ENCODE measurements around the gene UGT2B15. TPM values are rescaled to one million over a fixed set of nuclear protein-coding genes. Genes with fewer than 3 reads are reported as not detected.
"Not testable (repeated sequence)": the region's sequence is repeated elsewhere in the genome, so short reads cannot be mapped to it uniquely, and the experiment has no call there.

Gene UGT2B15
- total RNA-seq (2021; ENCODE audit: unreplicated experiment) (0.13 TPM), Bru-seq, nascent RNA (not detected), BruChase-seq, experiment 1, labeled RNA remaining after a 2-hour chase (not detected), BruChase-seq, experiment 2, labeled RNA remaining after a 6-hour chase (not detected)
- not detected for polyA plus RNA-seq (2012; ENCODE audit: insufficient read length)
- long read RNA-seq, result 0 reads

GRCh38 chr4:68670479-68670939 is at the start of gene UGT2B15:
Gene UGT2B15 (minus strand): TSS chr4:68670652. CDS start chr4:68670618, 34 bp downstream.
- DNase-seq (ENCODE audit: low read depth, low spot score); in situ Hi-C loops (cut with HindIII; ENCODE audit: low pct_unique_long_range_greater_than_20kb, low sequenced_read_pairs); intact Hi-C loops (cut with micrococcal nuclease; ENCODE audit: unreplicated experiment); H3K27me3 ChIP-seq (ENCODE audit: control insufficient read depth, insufficient read depth, low read length); CTCF ChIA-PET; H3K36me3 ChIP-seq (ENCODE audit: control insufficient read depth, insufficient read depth, low read length); POLR2A ChIA-PET; H3K4me3 ChIP-seq (ENCODE audit: low read depth in 2 of 2, low read length in 2 of 2); BruUV-seq (replicated peaks); H3K27ac ChIP-seq (ENCODE audit: low read length); H3K9me3 ChIP-seq (ENCODE audit: control insufficient read depth, insufficient read depth, low read depth, low read length); H3K4me1 ChIP-seq (ENCODE audit: control insufficient read depth, insufficient read depth, low read length); ATAC-seq: not testable (repeated sequence)

GRCh38 chr4:68719075-68719473 is 48.6 kb upstream of the UGT2B15 start:
- no peak for TF ChIP-seq SIN3A (IDR thresholded peaks at IDR 0.05; ENCODE audit: borderline replicate concordance, insufficient read depth, low read depth, low read length)
- TF ChIP-seq, protein P1, sequence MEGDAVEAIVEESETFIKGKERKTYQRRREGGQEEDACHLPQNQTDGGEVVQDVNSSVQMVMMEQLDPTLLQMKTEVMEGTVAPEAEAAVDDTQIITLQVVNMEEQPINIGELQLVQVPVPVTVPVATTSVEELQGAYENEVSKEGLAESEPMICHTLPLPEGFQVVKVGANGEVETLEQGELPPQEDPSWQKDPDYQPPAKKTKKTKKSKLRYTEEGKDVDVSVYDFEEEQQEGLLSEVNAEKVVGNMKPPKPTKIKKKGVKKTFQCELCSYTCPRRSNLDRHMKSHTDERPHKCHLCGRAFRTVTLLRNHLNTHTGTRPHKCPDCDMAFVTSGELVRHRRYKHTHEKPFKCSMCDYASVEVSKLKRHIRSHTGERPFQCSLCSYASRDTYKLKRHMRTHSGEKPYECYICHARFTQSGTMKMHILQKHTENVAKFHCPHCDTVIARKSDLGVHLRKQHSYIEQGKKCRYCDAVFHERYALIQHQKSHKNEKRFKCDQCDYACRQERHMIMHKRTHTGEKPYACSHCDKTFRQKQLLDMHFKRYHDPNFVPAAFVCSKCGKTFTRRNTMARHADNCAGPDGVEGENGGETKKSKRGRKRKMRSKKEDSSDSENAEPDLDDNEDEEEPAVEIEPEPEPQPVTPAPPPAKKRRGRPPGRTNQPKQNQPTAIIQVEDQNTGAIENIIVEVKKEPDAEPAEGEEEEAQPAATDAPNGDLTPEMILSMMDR (IDR thresholded peaks at IDR 0.05), result no peak
- TF ChIP-seq REST (IDR thresholded peaks at IDR 0.05; ENCODE audit: insufficient read depth in 1 of 2, low read depth in 2 of 2, low read length in 1 of 2), result no peak
- no peak for TF ChIP-seq POLR2AphosphoS5 (IDR thresholded peaks at IDR 0.05; ENCODE audit: low read depth, low read length)
- TF ChIP-seq TCF7L2 (IDR thresholded peaks at IDR 0.05; ENCODE audit: low read depth, low read length), result no peak
- no peaks in the 10 kb centered on the region for H3K9me3 ChIP-seq (ENCODE audit: control insufficient read depth, insufficient read depth, low read depth, low read length)
- in situ Hi-C loops (cut with HindIII; ENCODE audit: low pct_unique_long_range_greater_than_20kb, low sequenced_read_pairs), result no loop called here
- CTCF ChIA-PET, result no interaction called here
- no peak overlapping the region for H3K4me3 ChIP-seq (ENCODE audit: low read depth in 2 of 2, low read length in 2 of 2)
- H3K4me1 ChIP-seq (ENCODE audit: control insufficient read depth, insufficient read depth, low read length), result no peaks in the 10 kb centered on the region
- H3K36me3 ChIP-seq (ENCODE audit: control insufficient read depth, insufficient read depth, low read length), result no peaks in the 10 kb centered on the region; the same call in 1 of the 2 replicates
- intact Hi-C loops (cut with micrococcal nuclease; ENCODE audit: unreplicated experiment), result no loop called here
- DNase-seq (ENCODE audit: low read depth, low spot score) (no peak), ATAC-seq (no peak)
- no peaks in the 10 kb centered on the region for H3K27me3 ChIP-seq (ENCODE audit: control insufficient read depth, insufficient read depth, low read length)
- POLR2A ChIA-PET, result no interaction called here
- no peak overlapping the region for H3K27ac ChIP-seq (ENCODE audit: low read length)
- no TSS peak for BruUV-seq (replicated peaks)

DNA sequence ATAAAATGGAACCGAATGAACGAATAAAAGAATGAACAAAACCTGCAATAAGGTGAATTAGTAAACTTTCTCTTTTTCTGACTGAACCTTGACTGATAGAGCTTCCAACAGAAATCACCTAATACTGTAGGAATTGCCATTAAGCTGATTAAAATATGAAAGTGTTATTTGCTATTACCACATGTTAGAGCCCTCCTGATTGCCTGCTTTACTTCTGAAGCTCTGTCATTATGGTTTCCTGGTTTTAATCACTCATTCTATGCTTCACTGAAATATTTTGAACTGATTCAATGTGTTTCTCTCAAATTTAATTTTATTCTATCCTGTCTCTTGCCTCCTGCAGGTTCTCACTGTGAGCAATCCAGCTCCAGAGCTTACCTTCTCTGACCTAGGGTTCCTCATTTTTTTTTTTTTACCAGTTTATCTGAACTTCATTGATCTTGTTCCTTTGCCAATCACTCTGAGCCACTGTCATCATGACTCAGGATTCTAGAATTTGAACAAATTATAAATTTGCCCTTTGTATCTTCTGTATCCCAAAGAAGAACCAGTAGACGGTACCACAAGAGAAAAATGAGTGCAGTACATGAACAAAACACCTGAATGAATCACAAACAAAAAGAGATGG is 48.1 kb upstream of the UGT2B15 start:
- no peak for ATAC-seq
- in situ Hi-C loops (cut with HindIII; ENCODE audit: low pct_unique_long_range_greater_than_20kb, low sequenced_read_pairs) (no loop called here), intact Hi-C loops (cut with micrococcal nuclease; ENCODE audit: unreplicated experiment) (no loop called here)
- POLR2A ChIA-PET, result no interaction called here
- CTCF ChIA-PET, result no interaction called here
- BruUV-seq (replicated peaks), result no TSS peak
- Histone ChIP-seq H3K36me3 (ENCODE audit: control insufficient read depth, insufficient read depth, low read length) (no peaks in the 10 kb centered on the region; the same call in 1 of the 2 replicates), H3K27ac (ENCODE audit: low read length) (no peak overlapping the region), H3K27me3 (ENCODE audit: control insufficient read depth, insufficient read depth, low read length) (no peaks in the 10 kb centered on the region), H3K4me1 (ENCODE audit: control insufficient read depth, insufficient read depth, low read length) (no peaks in the 10 kb centered on the region), H3K9me3 (ENCODE audit: control insufficient read depth, insufficient read depth, low read depth, low read length) (no peaks in the 10 kb centered on the region), H3K4me3 (ENCODE audit: low read depth in 2 of 2, low read length in 2 of 2) (no peak overlapping the region)
- TF ChIP-seq SIN3A (IDR thresholded peaks at IDR 0.05; ENCODE audit: borderline replicate concordance, insufficient read depth, low read depth, low read length) (no peak), TCF7L2 (IDR thresholded peaks at IDR 0.05; ENCODE audit: low read depth, low read length) (no peak), POLR2AphosphoS5 (IDR thresholded peaks at IDR 0.05; ENCODE audit: low read depth, low read length) (no peak), REST (IDR thresholded peaks at IDR 0.05; ENCODE audit: insufficient read depth in 1 of 2, low read depth in 2 of 2, low read length in 1 of 2) (no peak)
- TF ChIP-seq, protein P1 (IDR thresholded peaks at IDR 0.05), result no peak
- no peak for DNase-seq (ENCODE audit: low read depth, low spot score)
